T47D (cell line): Measurements from ENCODE around the gene TMEM191C.
"Not testable (repeated sequence)": the region's sequence is repeated elsewhere in the genome, so short reads cannot be mapped to it uniquely, and the experiment has no call there.

Experiments
- DNase-seq, 2 experiments: peaks; one replicate each; pipeline versions ENCODE4 v3.0.0 to v3.0.0-alpha.2; 2011 to 2012; ENCODE audit warnings: low read depth in 1 of 2, low spot score in 1 of 2
- JUND ChIP-seq: IDR thresholded peaks from 2 replicates; pipeline ENCODE4 v1.6.1; 2012; ENCODE audit warnings: low read depth
- in situ Hi-C: cut with HindIII; loops from 2 replicates; pipeline ENCODE4 v1.10.0; 2016; ENCODE audit warnings: low sequenced_read_pairs, low pct_unique_long_range_greater_than_20kb

The TMEM191C gene

DNA sequence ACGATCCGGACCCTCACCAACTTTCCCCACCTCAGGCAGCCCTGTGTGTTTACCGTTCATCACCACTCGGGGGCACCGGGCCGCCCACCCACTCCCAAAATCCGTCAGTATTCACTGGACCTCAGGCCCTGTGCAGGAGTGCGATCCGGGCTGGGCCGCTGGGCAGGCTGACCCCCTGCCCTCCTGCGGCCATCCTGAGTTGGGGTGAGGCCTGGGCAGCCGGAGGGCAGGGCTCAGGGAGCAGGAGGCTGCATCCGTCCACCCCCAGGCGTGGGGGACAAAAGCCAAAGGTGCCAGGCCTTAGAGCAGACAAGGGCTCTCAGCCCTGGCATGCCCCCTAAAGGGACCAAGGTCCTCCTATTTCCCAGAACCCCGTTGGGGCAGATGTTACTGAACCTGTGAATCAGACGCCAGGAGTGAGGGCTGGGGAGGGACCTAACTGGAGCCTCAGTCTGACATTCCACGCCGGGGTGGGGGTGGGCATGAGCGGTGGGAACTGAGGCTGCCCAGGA, 16.8 kb upstream of the TMEM191C start:
- TF ChIP-seq JUND: no peak
- DNase-seq: no peak
- in situ Hi-C loops: no loop called here

DNA sequence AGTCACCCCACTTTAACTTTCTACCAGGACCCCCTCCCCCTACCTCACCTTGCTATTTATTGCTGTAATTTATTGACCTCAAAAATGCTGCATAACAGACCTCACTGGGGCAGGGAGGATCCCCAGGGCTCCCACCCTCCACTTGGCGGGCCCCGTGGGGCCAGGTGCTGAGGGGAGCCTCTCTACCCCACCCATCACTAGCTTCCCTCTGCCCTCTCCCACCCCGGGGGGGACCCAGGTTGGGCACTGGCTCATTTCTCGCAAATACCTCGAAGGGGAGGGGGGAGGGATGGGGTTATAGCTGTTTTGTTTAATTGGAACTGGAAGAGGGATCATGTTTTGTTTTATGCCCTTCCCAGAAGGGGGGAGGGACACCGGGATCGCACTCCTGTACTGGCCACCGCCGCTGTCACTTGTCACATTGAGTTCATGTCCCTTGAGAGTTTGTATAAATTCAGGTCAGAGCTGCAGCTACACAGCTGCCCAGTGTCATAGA, 16.3 kb upstream of the TMEM191C start:
- TF ChIP-seq JUND: no peak
- in situ Hi-C loops: no loop called here
- DNase-seq: no peak

DNA sequence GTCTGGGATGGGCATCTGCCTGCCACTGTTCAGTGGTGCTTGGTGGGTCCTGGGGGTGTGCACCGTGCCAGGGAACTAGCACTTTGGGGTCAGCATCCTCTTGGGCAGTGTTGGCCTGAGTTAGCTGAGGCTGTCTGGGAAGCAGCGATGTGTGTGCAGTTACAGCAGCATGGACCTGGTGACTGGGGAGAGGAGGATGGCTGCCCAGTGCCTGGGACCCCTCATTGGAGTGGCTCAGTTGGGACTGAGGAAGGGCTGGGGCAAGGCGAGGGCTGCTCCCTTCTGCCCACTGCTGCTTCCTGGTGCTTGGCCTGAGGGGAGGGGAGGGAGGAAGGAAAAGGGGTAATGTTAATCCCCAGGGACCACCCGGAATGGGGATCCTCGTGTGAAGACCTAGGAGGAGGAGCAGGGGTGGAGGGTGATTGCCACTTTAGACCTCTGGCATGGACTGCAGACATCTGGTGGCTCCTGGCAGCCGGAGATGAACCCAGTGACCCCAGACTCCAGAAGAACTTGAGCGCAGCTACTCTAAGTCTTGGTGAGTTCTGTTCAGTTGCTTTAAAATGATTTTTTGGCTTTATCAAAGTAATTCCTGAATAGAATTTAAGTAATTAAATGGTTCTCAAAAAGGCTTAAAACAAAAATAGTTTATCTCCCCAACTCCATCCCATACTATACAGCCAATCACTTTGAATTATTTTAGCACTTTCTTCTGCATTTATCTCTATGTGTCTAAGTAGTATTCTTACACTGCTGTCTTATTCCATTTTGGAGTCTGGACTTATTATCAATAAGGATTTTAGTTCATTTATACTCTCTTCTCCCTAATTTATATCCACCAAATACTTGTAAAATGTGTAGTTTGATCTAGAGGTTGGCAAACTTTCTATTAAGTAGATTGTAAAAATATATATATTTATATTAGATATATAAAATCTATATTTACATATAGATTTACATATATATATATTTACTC, 15.4 kb upstream of the TMEM191C start:
- no peak for DNase-seq
- in situ Hi-C loops: no loop called here
- no peak for TF ChIP-seq JUND

DNA sequence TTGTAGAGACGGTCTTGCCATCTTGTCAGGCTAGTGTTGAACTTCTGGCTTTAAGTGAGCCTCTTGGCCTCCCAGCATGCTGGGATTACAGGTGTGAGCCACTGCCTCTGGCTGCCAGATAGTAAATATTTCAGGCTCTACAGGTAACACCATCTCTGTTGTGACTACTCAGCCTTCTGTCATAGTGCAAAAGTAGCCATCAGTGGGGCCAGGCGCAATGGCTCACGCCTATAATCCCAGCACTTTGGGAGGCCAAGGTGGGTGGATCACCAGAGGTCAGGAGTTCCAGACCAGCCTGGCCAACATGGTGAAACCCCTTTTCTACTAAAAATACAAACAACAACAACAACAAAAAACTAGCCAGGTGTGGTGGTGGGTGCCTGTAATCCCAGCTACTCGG, 14.5 kb upstream of the TMEM191C start:
- DNase-seq, in situ Hi-C loops: not testable (repeated sequence)

DNA sequence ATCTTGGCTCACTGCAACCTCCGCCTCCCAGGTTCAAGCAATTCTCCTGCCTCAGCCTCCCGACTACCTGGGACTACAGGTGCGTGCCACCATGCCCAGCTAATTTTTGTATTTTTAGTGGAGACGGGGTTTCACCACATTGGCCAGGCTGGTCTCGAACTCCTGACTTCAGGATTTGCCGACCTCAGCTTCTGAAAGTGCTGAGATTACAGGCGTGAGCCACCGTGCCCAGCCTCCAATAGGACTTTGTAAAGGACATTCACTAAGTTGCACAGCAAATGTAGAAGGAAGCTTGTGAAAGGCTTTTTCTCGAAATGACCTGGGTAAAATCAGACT, 12.2 kb upstream of the TMEM191C start:
- in situ Hi-C loops, DNase-seq: not testable (repeated sequence)

DNA sequence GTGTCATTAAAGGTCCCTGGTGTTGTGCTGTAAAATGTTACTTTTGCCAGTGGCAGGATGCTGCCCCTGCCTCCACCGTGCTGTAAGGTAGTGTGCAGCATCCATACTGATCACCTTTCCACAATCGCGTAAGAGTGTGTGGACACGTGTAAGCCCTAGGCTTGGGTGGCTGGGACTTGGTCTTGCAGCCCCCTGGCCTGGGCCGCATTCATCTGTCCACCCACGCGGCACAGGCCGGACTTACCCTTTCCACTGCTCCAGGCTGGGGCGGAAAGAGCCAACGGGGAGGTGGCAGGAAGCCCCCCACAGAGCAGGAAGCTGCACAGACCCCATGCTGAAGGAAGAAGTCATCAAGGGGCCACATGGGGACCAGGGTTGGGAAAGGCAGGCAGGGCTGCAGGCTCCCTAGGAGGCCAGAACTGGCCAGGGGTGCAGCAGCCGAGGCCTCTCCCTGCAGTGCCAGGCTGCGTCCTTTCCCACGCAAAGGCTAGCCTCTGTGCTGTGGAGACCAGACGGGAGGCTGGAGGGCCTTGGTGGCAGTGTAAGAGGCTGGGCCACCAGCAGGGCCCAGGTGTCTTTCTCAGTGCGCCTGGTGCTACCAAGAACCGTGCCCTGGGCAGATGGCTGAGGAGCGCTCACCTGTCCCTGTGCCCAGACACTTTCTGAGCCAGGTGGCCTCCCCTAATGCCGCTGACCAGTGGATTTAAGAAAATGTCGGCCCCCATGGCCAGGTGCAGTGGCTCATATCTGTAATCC, 11.7 kb upstream of the TMEM191C start:
- in situ Hi-C loops: no loop called here
- no peak for DNase-seq
- TF ChIP-seq JUND: no peak

DNA sequence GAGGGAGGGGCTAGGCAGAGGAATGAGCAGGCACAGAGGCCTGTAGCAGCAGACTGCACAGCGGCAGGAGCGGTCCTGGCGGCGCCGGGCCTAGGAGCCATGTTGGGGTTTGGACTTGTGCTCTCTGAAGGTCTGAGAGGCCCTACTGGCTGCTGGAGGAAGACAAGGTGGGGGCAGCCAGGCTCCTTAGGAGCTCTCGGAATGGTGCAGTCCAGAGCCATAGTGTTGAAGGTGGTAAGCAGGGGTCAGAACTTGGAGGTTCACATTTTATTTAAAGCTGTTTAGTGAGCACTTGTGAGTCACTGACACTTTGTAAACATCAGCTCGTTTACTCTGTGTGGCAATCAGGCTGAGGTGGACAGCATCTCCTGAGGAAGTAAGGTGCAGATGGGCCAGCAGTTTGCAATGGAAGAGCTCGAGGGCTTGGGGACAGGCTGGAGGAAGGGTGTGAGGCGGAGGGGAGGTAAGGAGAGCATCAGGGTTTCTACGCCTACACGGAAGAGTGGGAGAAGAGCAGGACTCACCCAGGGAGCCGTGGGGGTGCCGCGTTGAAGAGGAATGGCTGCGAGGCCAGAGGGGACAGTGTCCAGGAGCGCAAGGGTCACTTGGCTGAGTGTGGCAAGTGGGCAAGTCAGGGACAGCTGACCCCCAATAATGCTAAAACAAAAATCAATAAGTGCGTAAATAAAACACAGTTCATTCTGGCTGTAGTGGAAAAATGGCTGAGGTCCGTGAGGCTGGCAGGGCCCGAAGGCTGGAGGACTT, 10.0 kb upstream of the TMEM191C start:
- in situ Hi-C loops: no loop called here
- TF ChIP-seq JUND: no peak

DNA sequence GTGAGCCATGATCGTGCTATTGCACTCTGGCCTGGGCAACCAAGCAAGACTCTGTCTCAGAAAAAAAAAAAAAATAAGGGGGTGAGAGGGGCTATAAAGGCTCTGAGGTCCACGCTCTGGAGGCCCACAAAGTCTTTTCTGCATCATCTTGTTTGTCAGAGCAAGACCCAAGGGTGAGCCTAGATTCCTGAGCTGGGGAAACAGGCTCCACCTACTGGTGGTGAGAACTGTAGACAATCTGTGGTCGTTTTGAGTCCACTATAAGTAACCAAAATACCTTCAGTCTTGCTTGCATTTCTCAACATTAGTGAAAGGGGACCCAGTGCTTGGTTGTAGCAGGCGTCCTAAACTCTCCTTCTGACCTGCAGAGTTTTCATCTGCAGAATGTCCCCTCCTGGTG, 4.5 kb upstream of the TMEM191C start:
- in situ Hi-C loops, DNase-seq: not testable (repeated sequence)

More for the DNA sequence above, 10.0 kb upstream of the TMEM191C start:
- peak in 1 of 2 experiments; percentile 63 for DNase-seq

DNA sequence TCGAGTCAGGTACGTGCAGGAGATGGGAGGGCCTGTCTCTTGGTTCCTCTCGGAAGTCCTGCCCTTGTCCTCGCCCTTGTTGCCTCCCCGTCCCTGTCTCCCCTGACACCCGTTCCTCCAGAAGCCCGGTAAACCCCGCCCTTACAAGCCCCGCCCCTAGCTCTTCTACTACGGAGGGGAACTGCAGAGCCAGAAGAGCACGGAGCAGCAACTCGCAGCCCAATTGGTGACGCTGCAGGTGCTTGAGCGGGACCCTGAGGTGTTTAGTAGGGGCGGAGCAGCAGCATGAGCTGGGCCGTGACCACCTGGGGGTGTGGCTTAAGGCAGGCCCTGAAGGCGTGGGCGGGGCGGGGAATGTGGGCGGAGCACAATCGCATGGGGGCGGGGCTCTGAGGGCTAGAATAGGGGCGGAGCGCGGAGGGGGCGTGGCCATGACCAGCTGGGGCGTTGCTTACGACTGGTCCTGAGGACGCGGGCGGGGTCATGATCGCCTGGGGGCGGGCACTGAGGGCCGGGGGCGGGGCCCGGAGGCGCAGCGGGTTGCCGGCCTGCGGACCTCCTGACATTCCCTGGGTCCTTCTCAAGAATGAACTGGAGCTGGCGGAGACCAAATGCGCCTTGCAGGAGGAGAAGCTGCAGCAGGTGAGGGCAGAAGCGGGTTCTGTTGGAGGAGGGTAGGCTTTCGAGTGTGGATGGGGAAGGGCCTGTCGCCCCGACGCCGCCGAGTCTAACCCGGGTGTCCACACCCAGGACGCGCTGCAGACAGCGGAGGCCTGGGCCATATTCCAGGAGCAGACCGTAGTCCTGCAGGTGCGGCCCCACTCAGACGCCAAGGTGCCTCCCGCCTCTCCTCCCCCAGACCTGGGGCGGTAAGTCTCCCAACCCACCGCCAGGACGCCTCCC, 1.3 kb downstream of the TMEM191C start:
- in situ Hi-C loops: not testable (repeated sequence)
- peak in 1 of 2 experiments; percentile 95 for DNase-seq

DNA sequence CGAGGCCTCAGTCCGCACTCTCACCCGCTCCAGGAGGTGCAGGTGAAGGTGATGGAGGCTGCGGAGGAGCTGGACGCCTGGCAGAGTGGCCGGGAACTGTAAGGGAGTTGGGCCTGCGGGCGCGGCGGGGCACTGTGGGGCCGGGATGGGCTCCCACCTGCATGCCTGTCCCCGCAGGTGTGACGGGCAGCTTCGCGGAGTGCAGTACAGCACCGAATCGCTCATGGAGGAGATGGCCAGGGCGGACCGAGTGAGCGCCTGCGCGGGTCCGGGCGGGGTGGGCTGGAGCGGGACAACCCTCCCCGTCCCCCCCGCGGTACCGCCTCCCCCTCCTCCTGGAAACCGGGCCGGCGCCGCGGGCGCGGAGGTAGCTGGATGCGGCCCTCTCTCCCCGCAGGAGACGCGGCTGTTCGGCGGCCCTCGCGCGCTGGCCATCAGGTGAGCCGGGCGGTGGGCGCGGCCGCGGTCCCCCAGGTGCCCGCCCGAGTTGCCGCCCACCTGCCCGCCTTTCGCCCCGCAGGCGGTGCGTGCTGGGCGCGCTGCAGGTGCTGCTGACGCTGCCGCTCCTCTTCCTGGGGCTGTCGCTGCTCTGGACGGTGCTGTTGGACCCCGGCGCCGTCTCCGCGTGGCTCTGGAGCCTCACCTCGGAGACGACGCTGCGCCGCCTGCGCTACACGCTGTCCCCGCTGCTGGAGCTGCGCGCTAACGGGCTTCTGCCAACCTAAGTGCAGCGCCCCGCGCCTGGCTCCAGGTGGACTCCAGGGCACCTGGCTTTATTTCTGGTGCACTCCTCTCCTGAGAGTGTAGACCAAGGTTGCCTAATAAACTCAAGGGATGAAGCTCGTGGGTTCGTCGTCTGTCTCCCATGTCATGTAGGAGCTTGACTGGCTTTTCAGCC, 2.2 kb downstream of the TMEM191C start:
- in situ Hi-C loops, DNase-seq: not testable (repeated sequence)

DNA sequence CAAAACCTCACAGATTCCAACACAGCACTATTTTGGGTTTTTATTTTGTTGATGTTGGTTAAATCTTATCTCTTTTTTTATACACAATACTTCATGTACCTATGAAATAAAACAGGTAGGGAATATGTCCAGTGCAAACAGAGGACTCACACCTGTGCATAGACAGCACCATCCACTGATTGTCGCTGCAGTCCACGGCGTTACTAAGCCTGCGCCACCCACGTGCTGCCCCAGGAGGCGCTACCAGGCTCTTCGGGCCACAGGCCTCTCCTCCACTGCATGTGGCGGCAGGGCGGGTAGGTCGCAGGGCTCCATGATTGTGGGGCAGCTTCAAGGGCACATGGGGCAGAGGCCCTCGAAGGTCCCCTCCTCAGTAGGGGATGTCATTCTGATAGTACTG, 5.8 kb downstream of the TMEM191C start:
- DNase-seq, in situ Hi-C loops: not testable (repeated sequence)

DNA sequence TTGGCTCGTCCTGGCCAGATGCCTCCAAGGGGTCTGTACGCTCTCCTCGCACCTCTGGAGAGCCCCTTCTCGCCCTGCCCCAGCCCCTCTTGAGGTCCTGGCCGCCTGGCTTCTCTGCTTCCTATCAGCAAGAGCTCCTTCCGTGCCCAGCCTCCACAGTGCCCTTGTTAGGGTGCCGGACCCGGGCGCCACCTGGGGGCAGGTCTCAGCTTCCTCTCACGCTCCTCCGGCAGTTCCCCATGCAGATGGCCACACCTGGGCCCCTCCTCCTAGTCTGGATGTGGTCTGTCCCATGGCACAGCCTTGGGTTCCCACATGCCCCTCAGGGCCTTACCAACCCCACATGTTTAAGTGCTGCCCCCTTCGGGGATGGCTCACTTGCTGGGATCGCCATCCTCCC, 6.5 kb downstream of the TMEM191C start:
- DNase-seq, in situ Hi-C loops: not testable (repeated sequence)

DNA sequence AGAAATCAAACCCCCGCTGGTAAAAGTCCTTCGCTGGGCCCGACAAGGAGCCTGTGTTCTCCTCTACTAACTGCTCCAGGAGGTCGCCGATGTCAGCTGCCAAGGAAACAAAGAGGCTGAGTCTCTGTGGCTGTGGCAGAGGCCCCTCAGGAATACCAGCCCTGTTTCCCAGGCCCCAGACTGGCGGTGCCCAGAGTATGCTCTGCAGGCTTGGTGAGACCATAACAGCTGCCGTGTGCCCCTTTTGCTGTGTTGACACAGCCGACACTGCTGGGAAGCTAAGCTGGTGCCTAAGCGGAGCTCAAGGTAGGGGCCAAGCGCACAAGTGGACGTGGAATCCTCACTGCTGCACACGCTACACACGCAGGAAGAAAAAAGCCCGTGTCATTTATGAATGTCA, 16.9 kb downstream of the TMEM191C start:
- DNase-seq, in situ Hi-C loops: not testable (repeated sequence)

DNA sequence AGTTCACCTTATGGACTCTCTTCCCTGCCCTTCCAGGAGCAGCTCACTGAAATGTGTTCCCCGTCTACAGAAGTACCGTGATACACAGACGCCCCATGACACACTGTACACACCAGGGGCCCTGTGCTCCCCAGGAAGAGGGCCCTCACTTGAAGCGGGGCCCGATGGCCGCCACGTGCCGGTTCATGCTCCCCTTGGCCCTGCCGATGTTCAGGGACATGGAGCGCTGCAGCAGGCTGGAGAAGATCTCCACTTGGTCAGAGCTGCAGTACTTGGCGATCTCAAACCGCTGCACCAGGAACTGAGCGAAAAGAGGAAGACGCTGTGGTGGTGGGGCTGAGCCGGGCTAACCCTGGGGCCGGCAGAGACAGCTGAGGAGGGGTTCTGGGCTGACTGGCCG, 20.5 kb downstream of the TMEM191C start:
- in situ Hi-C loops, DNase-seq: not testable (repeated sequence)

DNA sequence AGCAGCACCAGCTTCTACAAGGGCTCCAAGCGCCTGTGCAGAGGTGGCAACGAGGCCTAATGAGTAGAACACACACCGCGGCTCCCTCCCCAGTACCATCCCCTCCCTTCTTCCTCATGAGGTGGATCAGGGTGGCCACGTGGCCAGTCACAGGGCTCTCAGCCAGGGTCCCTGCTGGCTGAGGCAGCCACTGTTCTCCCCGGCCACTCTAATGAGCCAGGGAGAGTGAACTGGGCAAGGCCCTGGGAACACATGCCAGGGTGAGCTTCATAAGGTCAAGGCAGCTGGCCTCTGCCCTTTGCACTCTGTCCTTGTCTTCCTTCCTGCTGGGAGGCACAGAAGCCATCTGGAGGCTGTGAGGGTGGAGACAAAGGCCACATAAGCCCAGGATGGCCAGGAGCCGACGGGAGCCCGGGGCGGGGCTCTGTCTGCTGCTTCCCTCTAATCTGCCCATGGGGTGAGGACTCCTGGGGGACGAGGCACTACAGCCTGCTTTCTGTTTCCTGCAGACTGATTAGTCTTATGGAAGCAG, 22.0 kb downstream of the TMEM191C start:
- DNase-seq, in situ Hi-C loops: not testable (repeated sequence)
